Nephron progenitor cell (in vitro differentiated cells): ENCODE measurements around the gene MLEC.

Experiments used
- DNase-seq: peaks from one replicate; pipeline ENCODE4 v3.0.0; 2021
- H3K27ac Mint-ChIP-seq: 2 replicates; pipeline ENCODE4 v1.8.0; 2021; ENCODE audit warnings: mild to moderate bottlenecking, moderate library complexity, mixed read lengths
- H3K27me3 Mint-ChIP-seq: 2 replicates; pipeline ENCODE4 v1.8.0; 2021; ENCODE audit warnings: mild to moderate bottlenecking, low read depth, mixed read lengths; ENCODE audit not compliant: poor library complexity
- H3K36me3 Mint-ChIP-seq: 2 replicates; pipeline ENCODE4 v1.8.0; 2021; ENCODE audit warnings: low read depth, mixed read lengths
- H3K4me1 Mint-ChIP-seq: 2 replicates; pipeline ENCODE4 v1.8.0; 2021; ENCODE audit warnings: mixed read lengths
- H3K4me3 Mint-ChIP-seq: 2 replicates; pipeline ENCODE4 v1.8.0; 2021; ENCODE audit warnings: mild to moderate bottlenecking, moderate library complexity, mixed read lengths
- H3K9me3 Mint-ChIP-seq: 2 replicates; pipeline ENCODE4 v1.8.0; 2021; ENCODE audit warnings: mild to moderate bottlenecking, moderate library complexity, mixed read lengths
- CTCF ChIP-seq: fragments of 200-600 bp; sonication (generic); IDR thresholded peaks from 2 replicates; pipeline ENCODE4 v1.5.0; 2021; ENCODE audit warnings: antibody characterized with exemption

MLEC gene

GRCh38 chr12:120708651-120709050 lies 21.7 kb downstream of the MLEC start:
- peaks cover 40% of the 10 kb centered on the region for H3K4me1 Mint-ChIP-seq
- H3K36me3 Mint-ChIP-seq: peaks cover 12% of the 10 kb centered on the region
- no peaks in the 10 kb centered on the region for H3K9me3 Mint-ChIP-seq
- no peak for DNase-seq
- no peaks in the 10 kb centered on the region for H3K27me3 Mint-ChIP-seq
- no peak overlapping the region for H3K27ac Mint-ChIP-seq
- TF ChIP-seq CTCF: no peak
- H3K4me3 Mint-ChIP-seq: no peak overlapping the region

GRCh38 chr12:120710031-120710804 lies 23.3 kb downstream of the MLEC start, which contains the start of gene UNC119B:
Gene UNC119B (plus strand): TSS chr12:120710458. CDS start chr12:120710475, 17 bp downstream.
- no peak for TF ChIP-seq CTCF
- peak; percentile 87 for DNase-seq
- peak within 1 kb of the TSS; percentile 93 for H3K4me3 Mint-ChIP-seq

GRCh38 chr12:120710805-120711296 lies 23.9 kb downstream of the MLEC start:
- Mint-ChIP-seq H3K27me3 (no peaks in the 10 kb centered on the region), H3K4me1 (peaks cover 46% of the 10 kb centered on the region), H3K36me3 (peaks cover 17% of the 10 kb centered on the region), H3K4me3 (peak overlapping the region; percentile 93), H3K9me3 (no peaks in the 10 kb centered on the region), H3K27ac (peak overlapping the region; percentile 72)
- peak; percentile 58 for DNase-seq
- TF ChIP-seq CTCF: no peak

More at GRCh38 chr12:120710031-120710804, 23.3 kb downstream of the MLEC start, which contains the start of gene UNC119B:
- H3K36me3 Mint-ChIP-seq: peaks cover 20% of the 10 kb centered on the region
- H3K4me1 Mint-ChIP-seq: peaks cover 46% of the 10 kb centered on the region
- H3K27me3 Mint-ChIP-seq: no peaks in the 10 kb centered on the region
- no peaks in the 10 kb centered on the region for H3K9me3 Mint-ChIP-seq
- peak within 1 kb of the TSS; percentile 72 for H3K27ac Mint-ChIP-seq

- Mint-ChIP-seq H3K9me3 (no peaks in the 10 kb centered on the region), H3K4me1 (peaks cover 48% of the 10 kb centered on the region), H3K36me3 (peaks cover 21% of the 10 kb centered on the region), H3K27me3 (no peaks in the 10 kb centered on the region), H3K4me3 (peak overlapping the region; percentile 93), H3K27ac (peak overlapping the region; percentile 72)
- no peak for TF ChIP-seq CTCF
- no peak for DNase-seq
These were observed 24.5 kb downstream of the MLEC start for GRCh38 chr12:120711411-120711810.

- H3K27me3 Mint-ChIP-seq: no peaks in the 10 kb centered on the region
- no peaks in the 10 kb centered on the region for H3K9me3 Mint-ChIP-seq
- H3K4me1 Mint-ChIP-seq: peaks cover 52% of the 10 kb centered on the region
- peak overlapping the region; percentile 93 for H3K4me3 Mint-ChIP-seq
- no peak overlapping the region for H3K27ac Mint-ChIP-seq
- peaks cover 29% of the 10 kb centered on the region for H3K36me3 Mint-ChIP-seq
- TF ChIP-seq CTCF: no peak
- no peak for DNase-seq
These were observed 25.7 kb downstream of the MLEC start for GRCh38 chr12:120712610-120713009.
